ENCODE data around the gene TMED10.
A peak's percentile ranks its signal among the peaks of the same experiment; 100 is the strongest.
"Not testable (repeated sequence)": the region's sequence is repeated elsewhere in the genome, so short reads cannot be mapped to it uniquely, and the experiment has no call there.

The TMED10 gene

GRCh38 chr14:75128596-75128990, 47.8 kb downstream of the TMED10 start:
- Histone ChIP-seq H3K79me2 (peaks cover 6% of the 10 kb centered on the region), H3K4me1 (peaks cover 12% of the 10 kb centered on the region), H3K9me3 (ENCODE audit: control insufficient read depth, low read length) (no peaks in the 10 kb centered on the region), H3K9ac (no peak overlapping the region), H3K4me3 (ENCODE audit: low read depth, low read length) (no peak overlapping the region), H3K36me3 (ENCODE audit: control insufficient read depth, insufficient read depth, low read length) (peaks cover 2% of the 10 kb centered on the region), H2AFZ (no peak overlapping the region), H3K27me3 (ENCODE audit: control insufficient read depth, insufficient read depth, low read length) (no peaks in the 10 kb centered on the region), H3K4me2 (ENCODE audit: low read length) (no peak overlapping the region), H3K27ac (no peak overlapping the region)
- no peak for TF ChIP-seq CTCF (IDR thresholded peaks at IDR 0.05)

GRCh38 chr14:75127903-75128595, 48.4 kb downstream of the TMED10 start:
- TF ChIP-seq CTCF (IDR thresholded peaks at IDR 0.05) = no peak
- Histone ChIP-seq H3K27me3 (ENCODE audit: control insufficient read depth, insufficient read depth, low read length) (no peaks in the 10 kb centered on the region), H3K4me1 (peaks cover 12% of the 10 kb centered on the region), H3K9me3 (ENCODE audit: control insufficient read depth, low read length) (no peaks in the 10 kb centered on the region), H3K36me3 (ENCODE audit: control insufficient read depth, insufficient read depth, low read length) (peaks cover 2% of the 10 kb centered on the region), H3K4me3 (ENCODE audit: low read depth, low read length) (peak overlapping the region; percentile 85), H3K9ac (peak overlapping the region; percentile 94), H3K4me2 (ENCODE audit: low read length) (peak overlapping the region; percentile 75), H3K27ac (peak overlapping the region; percentile 92), H2AFZ (no peak overlapping the region), H3K79me2 (peaks cover 6% of the 10 kb centered on the region)

GRCh38 chr14:75127474-75127820, 49.0 kb downstream of the TMED10 start:
- H3K4me2 ChIP-seq (ENCODE audit: low read length) = peak overlapping the region; percentile 75
- H3K9ac ChIP-seq = peak overlapping the region; percentile 94
- peak overlapping the region; percentile 92 for H2AFZ ChIP-seq
- H3K36me3 ChIP-seq (ENCODE audit: control insufficient read depth, insufficient read depth, low read length); H3K9me3 ChIP-seq (ENCODE audit: control insufficient read depth, low read length); H3K27me3 ChIP-seq (ENCODE audit: control insufficient read depth, insufficient read depth, low read length); H3K79me2 ChIP-seq: not testable (repeated sequence)
- H3K27ac ChIP-seq = peak overlapping the region; percentile 92
- peaks cover 12% of the 10 kb centered on the region for H3K4me1 ChIP-seq
- H3K4me3 ChIP-seq (ENCODE audit: low read depth, low read length) = peak overlapping the region; percentile 85

GRCh38 chr14:75126679-75127473, 49.5 kb downstream of the TMED10 start, which contains the start of gene NEK9:
TSS of gene NEK9 (minus strand) at chr14:75127048. CDS start at chr14:75126921, 127 bp downstream.
- peak within 1 kb of the TSS; percentile 94 for H3K9ac ChIP-seq
- no peaks in the 10 kb centered on the region for H3K36me3 ChIP-seq (ENCODE audit: control insufficient read depth, insufficient read depth, low read length)
- no peak for TF ChIP-seq CTCF (IDR thresholded peaks at IDR 0.05)

GRCh38 chr14:75126121-75126544, 50.3 kb downstream of the TMED10 start:
- Histone ChIP-seq H3K27me3 (ENCODE audit: control insufficient read depth, insufficient read depth, low read length) (no peaks in the 10 kb centered on the region), H3K27ac (peak overlapping the region; percentile 92)
- no peak for TF ChIP-seq CTCF (IDR thresholded peaks at IDR 0.05)

More at GRCh38 chr14:75126679-75127473, 49.5 kb downstream of the TMED10 start, which contains the start of gene NEK9:
- Histone ChIP-seq H3K4me3 (ENCODE audit: low read depth, low read length) (peak within 1 kb of the TSS; percentile 85), H2AFZ (peak within 1 kb of the TSS; percentile 92), H3K4me1 (peaks cover 12% of the 10 kb centered on the region), H3K79me2 (peaks cover 6% of the 10 kb centered on the region), H3K27me3 (ENCODE audit: control insufficient read depth, insufficient read depth, low read length) (no peaks in the 10 kb centered on the region), H3K27ac (peak within 1 kb of the TSS; percentile 92), H3K4me2 (ENCODE audit: low read length) (peak within 1 kb of the TSS; percentile 75), H3K9me3 (ENCODE audit: control insufficient read depth, low read length) (no peaks in the 10 kb centered on the region)

More at GRCh38 chr14:75126121-75126544, 50.3 kb downstream of the TMED10 start:
- Histone ChIP-seq H3K9ac (peak overlapping the region; percentile 94), H3K79me2 (peaks cover 9% of the 10 kb centered on the region), H2AFZ (peak overlapping the region; percentile 92), H3K9me3 (ENCODE audit: control insufficient read depth, low read length) (no peaks in the 10 kb centered on the region), H3K4me3 (ENCODE audit: low read depth, low read length) (peak overlapping the region; percentile 85), H3K4me2 (ENCODE audit: low read length) (peak overlapping the region; percentile 75), H3K4me1 (peaks cover 12% of the 10 kb centered on the region), H3K36me3 (ENCODE audit: control insufficient read depth, insufficient read depth, low read length) (no peaks in the 10 kb centered on the region)
